GM12801 (cell line): ENCODE results near the gene FIGNL2.

ENCODE experiments used
- CTCF ChIP-seq: IDR thresholded peaks from one replicate; pipeline ENCODE4 v1.5.1; 2011; ENCODE audit warnings: control low read depth; ENCODE audit not compliant: insufficient read length; ENCODE audit errors: extremely low read depth

Gene FIGNL2

GRCh38 chr12:51883998-51884675 is 35.6 kb upstream of the FIGNL2 start:
- TF ChIP-seq CTCF = no peak

- no peak for TF ChIP-seq CTCF
These were observed 34.8 kb upstream of the FIGNL2 start for GRCh38 chr12:51883295-51883694.

DNA sequence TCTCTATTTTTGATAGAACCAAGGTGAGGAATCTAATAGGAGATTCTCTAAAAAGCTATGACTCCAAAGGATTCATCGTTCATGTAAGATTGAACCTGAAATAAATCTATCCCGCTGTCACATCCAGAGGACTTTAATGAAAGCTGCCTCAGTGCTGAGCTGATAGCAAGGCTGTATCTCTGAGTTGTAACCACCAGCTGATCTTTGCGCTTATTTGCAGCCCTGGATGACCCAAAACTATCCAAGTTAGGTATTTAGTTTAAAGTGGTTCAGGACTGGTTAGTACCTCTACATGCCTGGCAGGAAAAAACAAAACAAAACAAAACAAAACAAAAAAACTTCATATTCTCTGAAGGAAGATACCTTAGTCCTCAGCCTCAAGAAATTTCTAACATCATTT is 30.6 kb upstream of the FIGNL2 start:
- no peak for TF ChIP-seq CTCF

DNA sequence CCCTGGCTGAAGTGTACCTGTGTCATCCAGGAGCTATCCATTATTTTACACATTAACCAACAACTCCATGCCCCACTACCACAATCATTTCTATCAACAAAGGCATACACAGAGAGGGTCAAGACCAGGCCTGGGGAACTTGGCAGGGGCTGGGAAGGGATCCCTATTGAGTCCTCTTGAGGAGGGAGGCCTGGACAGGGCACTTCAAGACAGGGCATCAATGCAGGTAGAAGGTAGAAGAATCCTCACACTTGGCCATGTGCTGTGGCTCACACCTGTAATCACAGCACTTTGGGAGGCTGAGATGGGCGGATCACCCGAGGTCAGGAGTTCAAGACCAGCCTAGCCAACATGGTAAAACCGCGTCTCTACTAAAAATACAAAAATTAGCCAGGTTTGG is 26.0 kb upstream of the FIGNL2 start:
- TF ChIP-seq CTCF = no peak

GRCh38 chr12:51874000-51874399 is 25.5 kb upstream of the FIGNL2 start:
- no peak for TF ChIP-seq CTCF

GRCh38 chr12:51873251-51873994 is 24.9 kb upstream of the FIGNL2 start:
- TF ChIP-seq CTCF = no peak

DNA sequence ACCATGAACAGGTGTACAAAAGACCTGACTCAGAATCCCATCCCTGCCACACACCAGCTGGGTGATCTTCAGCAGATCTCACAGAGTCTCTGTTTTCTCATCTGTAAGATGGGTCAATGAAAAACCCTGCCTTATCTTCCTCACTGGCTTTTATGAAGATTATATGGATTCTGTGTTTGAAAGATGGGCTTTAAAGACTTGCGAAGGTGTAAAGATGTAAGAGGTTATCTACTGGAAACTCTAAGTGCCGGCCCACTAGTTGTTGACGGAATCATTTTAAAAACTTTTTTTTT is 24.1 kb upstream of the FIGNL2 start:
- TF ChIP-seq CTCF = no peak
